Activated T-helper 1 cell treated with anti-CD3 and anti-CD28 coated beads, Interleukin-12 subunit alpha, Interleukin-12 subunit beta, Interleukin-2, Interleukin-4 antibody, amounts not matched to agents 30 ng/mL and 10 ng/mL and 1 ng/mL, durations not matched to agents 14 hours and 24 hours and 36 hours (primary cell): ENCODE measurements around the gene THTPA. TPM values are rescaled to one million over a fixed set of nuclear protein-coding genes. Genes with fewer than 3 reads are reported as not detected.

ENCODE experiments used
- DNase-seq: peaks from one replicate; pipeline ENCODE4 v3.0.0; 2021; ENCODE audit warnings: low spot score
- H3K27ac Mint-ChIP-seq: one replicate; pipeline ENCODE4 v1.8.0; 2021; ENCODE audit warnings: mild to moderate bottlenecking, mixed read lengths
- H3K27me3 Mint-ChIP-seq: one replicate; pipeline ENCODE4 v1.8.0; 2022; ENCODE audit warnings: mild to moderate bottlenecking, moderate library complexity, mixed read lengths; ENCODE audit not compliant: insufficient read depth
- H3K36me3 Mint-ChIP-seq: one replicate; pipeline ENCODE4 v1.8.0; 2021; ENCODE audit warnings: low read depth, mixed read lengths
- H3K4me1 Mint-ChIP-seq: one replicate; pipeline ENCODE4 v1.8.0; 2021; ENCODE audit warnings: low read depth, mixed read lengths
- H3K4me3 Mint-ChIP-seq: one replicate; pipeline ENCODE4 v1.8.0; 2021; ENCODE audit warnings: mild to moderate bottlenecking, moderate library complexity, mixed read lengths
- H3K9me3 Mint-ChIP-seq: one replicate; pipeline ENCODE4 v1.8.0; 2021; ENCODE audit warnings: mixed read lengths
- intact Hi-C: fragments of 100-400 bp; cut with micrococcal nuclease; formaldehyde crosslinking; loops from one replicate; pipeline ENCODE4 v1.15.1; 2024
- total RNA-seq: library from RNA; stranded (reverse); gene quantifications from 2 replicates; pipeline ENCODE4 v1.2.3, GENCODE V29; 2022

The THTPA gene, protein sequence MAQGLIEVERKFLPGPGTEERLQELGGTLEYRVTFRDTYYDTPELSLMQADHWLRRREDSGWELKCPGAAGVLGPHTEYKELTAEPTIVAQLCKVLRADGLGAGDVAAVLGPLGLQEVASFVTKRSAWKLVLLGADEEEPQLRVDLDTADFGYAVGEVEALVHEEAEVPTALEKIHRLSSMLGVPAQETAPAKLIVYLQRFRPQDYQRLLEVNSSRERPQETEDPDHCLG
- total RNA-seq, result 14.3 and 14.5 TPM in 2 replicates

DNA sequence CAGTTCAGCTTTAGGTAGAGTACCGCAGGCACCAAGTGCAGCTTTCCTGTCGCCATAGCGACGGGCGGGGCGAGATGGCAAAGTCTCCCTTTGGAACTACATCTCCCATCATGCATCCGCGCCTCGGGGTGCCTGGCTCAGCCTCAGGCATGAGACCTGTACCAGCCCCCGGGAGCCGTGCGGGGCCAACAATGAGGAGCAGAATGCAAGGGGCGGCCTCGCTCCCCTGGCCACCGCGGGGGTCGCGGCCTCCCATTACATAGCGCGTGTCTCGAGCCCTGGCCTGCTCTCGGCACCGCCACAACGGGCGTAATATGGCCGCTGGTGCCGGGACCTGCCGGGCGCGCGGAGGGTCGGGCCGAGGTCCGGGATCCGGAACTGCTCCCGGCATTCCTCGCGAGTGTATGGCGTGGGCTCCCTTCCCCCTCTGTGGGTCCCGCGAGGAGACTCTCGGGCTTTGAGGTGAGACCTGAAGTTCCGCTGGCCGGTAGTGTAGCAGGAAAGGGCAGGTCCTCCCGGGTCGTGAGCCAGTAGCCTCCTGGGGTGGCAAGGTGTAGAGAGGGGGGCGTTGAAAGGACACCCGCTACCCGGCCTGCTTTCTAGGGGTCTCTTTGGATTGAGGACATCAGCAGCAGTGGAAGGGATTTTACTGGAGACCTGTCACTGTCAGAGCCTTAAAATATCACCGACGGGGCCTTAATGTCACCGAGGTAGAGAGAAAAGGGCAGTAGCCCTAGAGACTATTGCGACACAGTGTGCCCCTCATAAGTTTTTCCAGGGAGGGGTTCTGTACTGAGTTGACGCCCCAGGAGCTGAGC, at the start of gene THTPA:
THTPA (plus strand) TSS at position 390 of the 818 bp plus-strand sequence. CDS start 487 bp downstream, outside the sequence.
- DNase-seq, result peak; percentile 88
- Mint-ChIP-seq H3K9me3 (no peaks in the 10 kb centered on the region), H3K27me3 (no peaks in the 10 kb centered on the region), H3K4me1 (peaks cover 31% of the 10 kb centered on the region), H3K4me3 (peak within 1 kb of the TSS; percentile 97), H3K36me3 (peaks cover 25% of the 10 kb centered on the region), H3K27ac (peak within 1 kb of the TSS; percentile 97)
- intact Hi-C loops, result loop anchor here (1.0 to 5.0 kb wide), 3 partner anchors 11 to 556 kb away; partner anchors contain the start of genes AP1G2, DCAF11, NGDN and NRL

DNA sequence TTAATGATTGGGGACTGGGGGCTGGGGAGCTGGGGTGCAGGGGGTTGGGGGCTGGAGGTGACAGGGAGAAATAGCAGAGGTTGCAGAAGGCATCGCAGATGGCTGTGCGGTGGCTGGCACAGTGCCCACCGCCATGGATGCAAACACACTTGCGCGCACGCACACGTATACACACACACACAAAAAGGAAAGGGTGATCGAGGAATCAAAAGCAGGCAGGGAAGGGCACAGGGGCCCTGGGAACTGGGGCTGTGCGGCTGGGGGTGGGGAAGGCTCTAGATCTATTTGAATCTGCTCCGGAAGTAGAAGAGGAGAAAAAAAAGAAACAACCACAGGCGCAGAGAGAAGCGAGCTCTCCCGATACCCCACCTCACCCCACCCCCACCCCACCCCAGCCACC, 43.9 kb upstream of the THTPA start:
- H3K36me3 Mint-ChIP-seq, result no peaks in the 10 kb centered on the region
- intact Hi-C loops, result no loop called here
- no peaks in the 10 kb centered on the region for H3K4me1 Mint-ChIP-seq
- no peaks in the 10 kb centered on the region for H3K9me3 Mint-ChIP-seq
- peak overlapping the region; percentile 28 for H3K4me3 Mint-ChIP-seq
- DNase-seq, result no peak
- no peaks in the 10 kb centered on the region for H3K27me3 Mint-ChIP-seq
- H3K27ac Mint-ChIP-seq, result no peak overlapping the region

DNA sequence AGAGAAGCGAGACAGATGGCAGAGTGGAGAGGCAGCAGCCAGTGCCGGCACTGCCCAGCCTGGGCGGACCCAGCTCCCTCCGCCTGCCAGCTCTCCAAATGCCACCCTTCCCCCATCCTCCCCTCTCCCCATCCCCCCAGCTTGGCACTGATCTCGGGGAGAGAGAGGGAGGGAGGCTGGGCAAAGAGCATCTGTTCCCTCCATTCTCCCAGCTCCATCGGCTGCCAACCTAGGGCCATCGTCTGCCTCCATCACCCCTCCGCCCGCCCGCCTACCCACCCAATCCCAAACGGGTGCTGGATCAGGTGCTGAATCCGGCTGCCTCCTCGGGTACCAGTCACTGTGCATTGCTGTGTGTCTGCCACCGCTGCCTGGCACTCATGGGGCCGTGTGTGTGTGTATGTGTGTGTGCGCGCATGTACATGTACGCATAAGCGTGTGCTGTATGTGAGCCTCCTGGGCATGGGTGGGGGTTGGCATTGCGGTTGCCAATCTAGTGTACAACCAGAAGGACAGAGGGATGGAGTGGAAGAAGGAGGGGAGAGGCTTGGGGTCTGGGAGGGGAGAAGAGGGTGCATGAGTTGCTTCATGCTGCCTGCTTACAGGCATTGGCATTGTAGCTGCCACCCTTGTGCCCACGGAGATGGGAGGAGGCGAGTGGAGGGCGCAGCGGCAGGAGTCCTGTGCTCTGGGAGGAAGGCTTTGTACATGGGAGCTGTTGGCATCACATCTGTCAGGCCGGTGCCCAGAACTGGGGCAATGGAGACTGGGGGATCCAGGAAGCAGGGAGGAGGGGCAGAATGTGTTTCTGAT, 42.9 kb upstream of the THTPA start:
- Mint-ChIP-seq H3K27me3 (peaks cover 3% of the 10 kb centered on the region), H3K4me3 (no peak overlapping the region), H3K4me1 (no peaks in the 10 kb centered on the region), H3K36me3 (no peaks in the 10 kb centered on the region), H3K9me3 (no peaks in the 10 kb centered on the region), H3K27ac (no peak overlapping the region)
- DNase-seq, result no peak
- intact Hi-C loops, result no loop called here

DNA sequence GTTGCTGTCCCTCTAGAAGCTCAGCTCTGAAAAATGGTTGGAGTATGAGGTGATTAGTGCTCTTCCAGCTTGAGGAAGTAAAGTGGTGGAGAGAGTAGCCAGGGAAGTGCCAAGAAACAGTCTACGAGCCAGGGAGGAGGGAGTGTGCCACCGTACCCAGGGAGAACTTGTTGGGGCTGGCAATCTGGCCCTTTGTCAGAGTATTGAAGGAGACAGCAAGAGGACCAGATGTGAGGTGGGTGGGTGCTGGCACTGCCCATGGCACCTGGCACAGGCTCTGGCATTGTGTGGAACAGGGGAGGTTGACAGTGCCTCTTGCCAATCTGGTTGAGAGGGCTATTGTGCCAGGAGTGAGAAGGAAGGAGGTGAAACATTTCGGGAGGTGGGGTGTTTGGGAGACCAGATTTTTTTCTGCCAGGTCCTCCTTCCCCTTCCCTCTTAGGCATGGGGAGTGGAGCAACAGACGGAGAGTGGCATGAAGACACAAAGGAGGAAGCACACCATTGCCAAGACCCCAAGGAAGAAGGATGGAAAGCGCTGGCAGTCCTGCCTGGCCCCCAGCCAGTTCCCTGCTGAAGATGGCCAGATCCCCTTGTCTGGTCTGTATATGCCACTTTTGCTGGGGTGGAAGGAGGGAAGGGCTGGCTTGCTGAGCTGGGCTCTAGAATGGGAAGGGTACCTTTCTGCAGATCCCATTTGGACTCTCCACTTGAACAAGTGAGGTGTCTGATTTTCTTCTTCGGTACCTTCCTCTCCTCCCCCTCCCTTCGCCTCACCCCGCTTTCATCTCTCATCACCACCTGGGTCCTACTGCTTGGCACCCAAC, 42.0 kb upstream of the THTPA start:
- no peaks in the 10 kb centered on the region for H3K36me3 Mint-ChIP-seq
- no peak overlapping the region for H3K4me3 Mint-ChIP-seq
- H3K27ac Mint-ChIP-seq, result no peak overlapping the region
- no peaks in the 10 kb centered on the region for H3K9me3 Mint-ChIP-seq
- DNase-seq, result no peak
- H3K27me3 Mint-ChIP-seq, result peaks cover 3% of the 10 kb centered on the region
- no peaks in the 10 kb centered on the region for H3K4me1 Mint-ChIP-seq
- intact Hi-C loops, result no loop called here

DNA sequence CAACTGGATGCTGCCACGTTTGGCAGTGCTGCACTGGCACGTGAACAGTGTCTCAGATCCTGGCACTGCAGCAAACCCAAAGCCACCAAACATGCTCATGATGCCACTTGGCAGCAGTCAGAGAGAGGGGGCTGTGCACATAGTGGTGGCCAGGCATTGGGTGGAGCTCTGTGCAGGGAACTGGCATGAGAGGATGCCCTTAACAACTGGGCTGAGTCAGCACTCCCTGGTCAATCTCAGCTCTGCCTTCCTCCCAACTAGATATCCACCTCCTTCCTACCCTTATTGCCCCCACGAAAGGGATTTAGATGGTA, 41.5 kb upstream of the THTPA start:
- Mint-ChIP-seq H3K27ac (no peak overlapping the region), H3K36me3 (no peaks in the 10 kb centered on the region), H3K4me1 (no peaks in the 10 kb centered on the region), H3K4me3 (no peak overlapping the region), H3K27me3 (peaks cover 3% of the 10 kb centered on the region), H3K9me3 (no peaks in the 10 kb centered on the region)
- intact Hi-C loops, result no loop called here
- DNase-seq, result no peak

DNA sequence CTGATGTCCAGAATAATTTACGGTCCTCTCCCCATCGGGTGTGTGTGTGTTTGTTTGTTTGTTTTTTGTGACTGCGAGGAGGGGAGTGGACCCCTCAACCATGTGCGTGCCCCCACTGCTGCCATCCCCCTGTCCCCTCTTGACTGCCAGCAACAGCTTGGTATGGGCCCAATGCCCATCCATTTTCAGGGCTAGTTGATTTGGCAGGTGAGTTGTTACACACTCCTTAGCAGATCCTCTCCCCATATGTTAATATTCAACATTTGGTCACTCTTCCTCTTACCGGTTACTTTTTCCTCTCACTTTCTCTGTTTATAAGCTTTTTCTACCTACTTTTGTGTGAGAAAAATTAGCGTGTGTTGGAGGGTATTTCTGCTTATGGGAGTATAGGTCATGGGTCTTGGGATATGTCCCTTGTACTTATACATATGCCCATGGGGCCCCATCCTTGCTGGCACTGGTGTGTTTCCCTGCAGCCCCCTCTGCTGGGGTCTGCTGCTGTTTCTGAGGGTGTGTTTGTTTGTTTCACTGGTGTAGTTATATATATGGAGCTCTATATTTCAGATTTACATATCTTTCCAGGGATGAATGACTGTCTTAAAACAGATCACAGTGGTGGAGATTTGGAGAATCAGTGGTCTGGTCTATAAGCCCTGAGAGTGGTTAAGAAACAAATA, 38.3 kb upstream of the THTPA start:
- DNase-seq, result no peak
- H3K4me3 Mint-ChIP-seq, result no peak overlapping the region
- no peaks in the 10 kb centered on the region for H3K4me1 Mint-ChIP-seq
- no peaks in the 10 kb centered on the region for H3K36me3 Mint-ChIP-seq
- no peaks in the 10 kb centered on the region for H3K9me3 Mint-ChIP-seq
- intact Hi-C loops, result no loop called here
- H3K27me3 Mint-ChIP-seq, result peaks cover 3% of the 10 kb centered on the region
- no peak overlapping the region for H3K27ac Mint-ChIP-seq

DNA sequence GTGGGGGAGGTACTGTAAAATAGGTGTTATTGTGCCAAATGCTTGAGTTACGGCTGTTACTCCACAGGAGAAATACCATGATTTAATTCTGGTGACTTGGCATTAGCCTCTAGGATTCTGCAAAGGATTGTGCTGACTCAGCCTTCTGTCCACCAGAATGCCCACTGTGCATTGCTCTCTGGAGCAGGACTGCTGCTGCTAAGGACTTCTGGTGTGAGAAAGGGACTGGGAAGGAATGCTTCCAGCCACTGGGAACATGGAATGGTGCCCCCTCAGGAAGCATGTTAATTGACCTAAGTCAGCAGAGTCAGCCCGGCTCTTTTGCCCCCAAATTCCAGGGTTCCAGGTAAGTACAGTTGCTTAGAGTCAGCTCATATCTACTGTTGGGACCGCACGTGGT, 37.4 kb upstream of the THTPA start:
- peaks cover 3% of the 10 kb centered on the region for H3K27me3 Mint-ChIP-seq
- DNase-seq, result no peak
- H3K4me3 Mint-ChIP-seq, result no peak overlapping the region
- no peak overlapping the region for H3K27ac Mint-ChIP-seq
- no peaks in the 10 kb centered on the region for H3K36me3 Mint-ChIP-seq
- no peaks in the 10 kb centered on the region for H3K9me3 Mint-ChIP-seq
- intact Hi-C loops, result no loop called here
- H3K4me1 Mint-ChIP-seq, result no peaks in the 10 kb centered on the region

DNA sequence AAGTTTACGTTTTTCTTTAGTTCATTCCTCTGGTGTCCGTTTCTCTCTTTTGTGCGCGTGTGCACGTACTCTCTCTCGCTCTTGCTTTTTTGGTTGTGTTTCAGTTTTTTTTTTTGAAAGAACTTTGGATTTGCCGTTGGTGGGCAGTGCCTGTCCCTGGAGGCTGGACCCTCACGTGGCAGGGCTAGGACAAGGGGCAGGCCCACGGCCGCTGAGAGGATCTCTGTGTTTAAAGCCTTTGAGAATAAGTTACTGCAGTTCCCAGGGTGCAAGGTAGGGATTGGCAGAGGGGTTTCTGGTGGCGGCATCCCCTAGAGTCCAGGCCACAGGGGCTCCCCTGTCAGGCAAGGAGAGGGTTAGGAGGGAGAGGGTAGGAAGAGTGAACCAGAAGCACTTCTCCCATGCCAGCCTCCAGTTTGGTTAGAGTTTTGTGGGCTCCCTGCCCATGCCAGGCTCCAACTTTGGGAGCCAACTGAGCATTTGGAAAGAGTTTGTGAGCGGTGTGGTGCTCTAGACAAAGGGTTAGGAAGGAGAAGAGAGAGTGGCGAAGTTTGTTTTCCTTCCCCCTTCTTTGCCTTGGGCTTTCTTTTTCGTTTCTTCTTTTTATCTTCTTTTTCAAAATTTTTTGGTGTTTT, 35.1 kb upstream of the THTPA start:
- Mint-ChIP-seq H3K4me3 (no peak overlapping the region), H3K4me1 (no peaks in the 10 kb centered on the region), H3K27me3 (peaks cover 3% of the 10 kb centered on the region), H3K9me3 (no peaks in the 10 kb centered on the region), H3K36me3 (no peaks in the 10 kb centered on the region), H3K27ac (no peak overlapping the region)
- DNase-seq, result no peak
- intact Hi-C loops, result no loop called here

DNA sequence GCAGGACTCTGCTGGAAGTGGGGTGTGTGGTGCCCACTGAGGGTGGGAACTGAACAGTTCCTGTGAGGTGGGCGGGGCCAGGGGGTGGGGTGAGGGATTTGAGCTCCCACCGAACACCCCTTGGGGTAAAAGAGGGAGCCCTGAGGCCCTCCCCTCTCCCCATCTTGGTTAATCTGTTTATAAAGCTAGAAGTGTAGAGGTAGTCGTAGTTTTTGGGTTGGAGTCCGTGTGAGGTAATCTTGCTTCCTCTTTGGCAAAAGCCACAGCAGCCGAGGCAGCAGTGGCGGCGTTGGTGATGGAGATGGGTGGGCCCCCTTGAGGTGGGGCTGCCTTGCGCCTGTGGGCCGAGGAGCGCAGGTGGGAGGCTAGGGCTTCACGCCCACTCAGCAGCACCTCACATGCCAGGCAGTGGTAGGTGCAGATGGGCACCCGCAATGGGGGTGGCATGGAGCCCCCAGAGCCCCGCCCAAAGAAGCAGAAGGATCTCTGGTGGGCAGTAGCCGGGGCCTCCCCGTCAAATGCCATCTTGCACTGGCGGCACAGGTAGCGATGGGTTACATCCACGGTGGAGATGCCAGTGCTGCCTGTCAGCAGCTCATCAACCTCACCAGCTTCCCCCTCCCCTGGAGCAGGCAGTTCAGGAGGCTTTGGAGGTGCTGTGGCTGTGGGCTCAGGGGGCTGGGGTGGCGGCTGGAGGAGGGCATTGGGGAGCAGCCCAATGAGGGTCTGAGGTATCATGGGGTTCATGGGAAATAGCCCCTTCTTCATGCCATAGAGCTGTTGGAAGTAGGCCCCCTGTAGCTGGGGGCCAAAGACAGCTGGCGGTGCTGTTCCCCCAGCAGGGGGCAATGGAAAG, 34.1 kb upstream of the THTPA start:
- intact Hi-C loops, result no loop called here
- Mint-ChIP-seq H3K27me3 (peaks cover 3% of the 10 kb centered on the region), H3K27ac (no peak overlapping the region), H3K9me3 (no peaks in the 10 kb centered on the region), H3K4me3 (no peak overlapping the region), H3K36me3 (no peaks in the 10 kb centered on the region), H3K4me1 (no peaks in the 10 kb centered on the region)
- no peak for DNase-seq

DNA sequence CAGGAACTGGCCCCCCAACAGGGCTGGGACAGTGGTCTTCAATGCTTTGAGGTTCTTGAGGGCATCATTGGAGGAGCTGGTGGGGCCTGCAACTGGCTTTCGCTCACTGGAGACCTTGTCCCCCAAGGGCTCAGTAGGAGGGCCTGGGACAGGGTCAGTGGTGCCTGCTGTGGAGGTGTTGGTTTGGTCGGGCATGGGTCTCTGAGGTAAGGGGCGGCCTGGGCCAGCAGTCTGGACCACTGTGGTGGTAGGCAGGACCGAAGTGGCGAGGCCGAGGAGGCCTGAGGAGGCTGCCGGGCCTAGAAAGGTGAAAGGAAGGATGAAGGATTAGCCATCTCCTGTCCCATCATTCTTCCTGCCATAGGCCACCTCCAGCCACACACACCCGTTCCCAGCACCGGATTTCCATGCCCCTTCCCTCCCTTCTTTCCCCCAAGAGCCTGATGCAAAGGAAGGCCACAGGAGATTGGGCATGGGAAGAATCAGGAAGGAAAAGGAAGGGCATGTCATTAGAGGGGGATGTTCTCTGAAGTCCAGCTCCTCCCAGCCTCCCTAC, 33.4 kb upstream of the THTPA start:
- no peak overlapping the region for H3K27ac Mint-ChIP-seq
- DNase-seq, result no peak
- H3K4me1 Mint-ChIP-seq, result no peaks in the 10 kb centered on the region
- no peaks in the 10 kb centered on the region for H3K27me3 Mint-ChIP-seq
- H3K9me3 Mint-ChIP-seq, result no peaks in the 10 kb centered on the region
- H3K4me3 Mint-ChIP-seq, result no peak overlapping the region
- intact Hi-C loops, result no loop called here
- no peaks in the 10 kb centered on the region for H3K36me3 Mint-ChIP-seq
